Osteocyte (in vitro differentiated cells): ENCODE data around the gene RPS6KC1. TPM values are rescaled to one million over a fixed set of nuclear protein-coding genes. Genes with fewer than 3 reads are reported as not detected.

Experiments
- DNase-seq: peaks from one replicate; pipeline ENCODE4 v3.0.0; 2021; ENCODE audit warnings: mixed read lengths; ENCODE audit not compliant: unreplicated experiment; ENCODE audit errors: extremely low spot score
- H3K27ac Mint-ChIP-seq: one replicate; pipeline ENCODE4 v1.8.0; 2021; ENCODE audit warnings: mild to moderate bottlenecking, mixed read lengths; ENCODE audit not compliant: unreplicated experiment
- H3K27me3 Mint-ChIP-seq: one replicate; pipeline ENCODE4 v1.8.0; 2021; ENCODE audit warnings: mixed read lengths; ENCODE audit not compliant: unreplicated experiment
- H3K36me3 Mint-ChIP-seq: one replicate; pipeline ENCODE4 v1.8.0; 2021; ENCODE audit warnings: mixed read lengths; ENCODE audit not compliant: unreplicated experiment
- H3K4me1 Mint-ChIP-seq: one replicate; pipeline ENCODE4 v1.8.0; 2021; ENCODE audit warnings: mixed read lengths; ENCODE audit not compliant: unreplicated experiment
- H3K4me3 Mint-ChIP-seq: one replicate; pipeline ENCODE4 v1.8.0; 2021; ENCODE audit warnings: mild to moderate bottlenecking, moderate library complexity, mixed read lengths; ENCODE audit not compliant: unreplicated experiment
- H3K9me3 Mint-ChIP-seq: one replicate; pipeline ENCODE4 v1.8.0; 2021; ENCODE audit warnings: mixed read lengths; ENCODE audit not compliant: unreplicated experiment
- total RNA-seq: library from RNA; stranded (reverse); gene quantifications from 2 replicates; pipeline ENCODE4 v1.2.1, GENCODE V29; 2021
- TF ChIP-seq, protein P1 (sequence below): fragments of 200-600 bp; sonication (generic); IDR thresholded peaks from 2 replicates; pipeline ENCODE4 v1.5.0; 2021; ENCODE audit warnings: antibody characterized with exemption, mild to moderate bottlenecking, moderate library complexity

RPS6KC1 gene
- total RNA-seq, 1 donor from 2014 or later = 19.6 TPM

DNA sequence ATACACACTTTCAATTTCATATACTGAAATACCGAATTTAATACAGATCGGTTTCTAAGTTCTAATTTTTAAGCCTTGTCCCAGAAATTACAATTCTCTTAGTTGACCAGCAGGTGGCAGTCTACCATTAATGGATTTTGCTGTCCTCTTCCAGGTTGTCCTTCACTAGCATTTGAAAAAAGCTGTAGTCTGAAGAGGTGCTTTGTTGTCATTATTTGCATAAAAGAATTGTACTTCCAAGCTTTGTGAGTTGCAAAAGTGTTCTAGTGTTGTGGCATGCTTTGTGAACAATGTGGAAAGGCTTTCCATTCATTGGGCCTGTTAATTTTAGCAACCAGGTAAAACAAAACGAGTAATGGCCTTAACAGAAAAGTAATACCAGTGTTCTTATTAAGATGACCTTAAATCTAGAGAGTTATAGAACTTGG is 193.6 kb downstream of the RPS6KC1 start:
- peaks cover 16% of the 10 kb centered on the region for H3K36me3 Mint-ChIP-seq
- no peak overlapping the region for H3K4me3 Mint-ChIP-seq
- TF ChIP-seq, protein P1, sequence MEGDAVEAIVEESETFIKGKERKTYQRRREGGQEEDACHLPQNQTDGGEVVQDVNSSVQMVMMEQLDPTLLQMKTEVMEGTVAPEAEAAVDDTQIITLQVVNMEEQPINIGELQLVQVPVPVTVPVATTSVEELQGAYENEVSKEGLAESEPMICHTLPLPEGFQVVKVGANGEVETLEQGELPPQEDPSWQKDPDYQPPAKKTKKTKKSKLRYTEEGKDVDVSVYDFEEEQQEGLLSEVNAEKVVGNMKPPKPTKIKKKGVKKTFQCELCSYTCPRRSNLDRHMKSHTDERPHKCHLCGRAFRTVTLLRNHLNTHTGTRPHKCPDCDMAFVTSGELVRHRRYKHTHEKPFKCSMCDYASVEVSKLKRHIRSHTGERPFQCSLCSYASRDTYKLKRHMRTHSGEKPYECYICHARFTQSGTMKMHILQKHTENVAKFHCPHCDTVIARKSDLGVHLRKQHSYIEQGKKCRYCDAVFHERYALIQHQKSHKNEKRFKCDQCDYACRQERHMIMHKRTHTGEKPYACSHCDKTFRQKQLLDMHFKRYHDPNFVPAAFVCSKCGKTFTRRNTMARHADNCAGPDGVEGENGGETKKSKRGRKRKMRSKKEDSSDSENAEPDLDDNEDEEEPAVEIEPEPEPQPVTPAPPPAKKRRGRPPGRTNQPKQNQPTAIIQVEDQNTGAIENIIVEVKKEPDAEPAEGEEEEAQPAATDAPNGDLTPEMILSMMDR = peak; percentile 85
- H3K4me1 Mint-ChIP-seq = peaks cover 6% of the 10 kb centered on the region
- no peak for DNase-seq
- H3K27ac Mint-ChIP-seq = no peak overlapping the region
- H3K27me3 Mint-ChIP-seq = no peaks in the 10 kb centered on the region
- H3K9me3 Mint-ChIP-seq = no peaks in the 10 kb centered on the region

DNA sequence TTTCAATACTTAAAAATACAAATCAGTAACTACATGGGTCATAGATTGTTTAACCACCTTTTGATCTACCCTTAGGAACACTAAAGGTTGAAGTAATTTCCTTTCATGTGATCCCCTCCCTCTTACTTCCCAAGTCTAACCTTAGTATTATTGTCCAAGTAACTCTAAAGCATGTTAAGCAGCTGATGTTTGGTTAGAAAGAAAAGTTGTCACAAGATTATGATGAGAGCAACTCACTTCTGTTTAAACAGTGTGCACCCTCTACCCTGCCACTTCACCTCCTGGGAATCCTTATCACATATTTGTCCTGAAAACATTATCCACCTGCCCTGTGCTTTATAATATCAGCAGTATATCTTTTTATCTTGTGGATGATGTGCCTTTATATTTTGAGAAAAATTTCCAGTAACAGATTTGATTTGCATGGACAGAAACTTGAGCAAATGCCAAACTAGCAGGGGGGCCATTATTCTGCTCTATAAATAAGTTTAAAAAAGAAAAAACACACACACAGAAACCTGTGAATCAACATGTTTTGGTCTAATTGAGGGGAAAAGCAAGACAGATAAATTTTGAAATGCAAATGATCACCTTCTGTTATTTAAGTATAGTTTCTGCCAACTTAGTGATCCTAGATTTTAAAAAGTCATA is 194.3 kb downstream of the RPS6KC1 start:
- H3K9me3 Mint-ChIP-seq = no peaks in the 10 kb centered on the region
- no peak overlapping the region for H3K4me3 Mint-ChIP-seq
- peaks cover 6% of the 10 kb centered on the region for H3K4me1 Mint-ChIP-seq
- H3K27me3 Mint-ChIP-seq = no peaks in the 10 kb centered on the region
- H3K36me3 Mint-ChIP-seq = peaks cover 16% of the 10 kb centered on the region
- TF ChIP-seq, protein P1 = no peak
- H3K27ac Mint-ChIP-seq = no peak overlapping the region
- no peak for DNase-seq

DNA sequence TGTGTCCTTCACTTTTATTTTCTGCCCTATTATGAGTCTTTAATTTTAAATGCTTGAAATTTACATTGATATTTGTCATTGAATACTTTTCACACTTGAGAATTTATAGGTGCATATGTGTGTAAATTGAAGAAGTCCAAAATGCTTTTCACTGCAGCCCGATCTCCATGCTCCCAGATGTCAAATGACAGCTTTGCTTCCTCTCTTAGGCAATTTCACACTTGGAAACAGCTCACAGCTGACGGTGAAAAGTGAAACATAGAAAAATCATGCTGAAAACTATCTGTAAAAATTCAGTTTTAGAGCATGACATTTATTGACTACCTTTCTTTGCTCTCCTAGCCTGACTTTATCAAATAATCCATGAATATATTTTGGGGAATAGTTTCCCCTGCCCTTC is 196.0 kb downstream of the RPS6KC1 start:
- no peak for DNase-seq
- Mint-ChIP-seq H3K27ac (no peak overlapping the region), H3K4me3 (no peak overlapping the region), H3K36me3 (peaks cover 10% of the 10 kb centered on the region), H3K4me1 (peaks cover 8% of the 10 kb centered on the region), H3K9me3 (no peaks in the 10 kb centered on the region), H3K27me3 (no peaks in the 10 kb centered on the region)
- TF ChIP-seq, protein P1 = no peak

DNA sequence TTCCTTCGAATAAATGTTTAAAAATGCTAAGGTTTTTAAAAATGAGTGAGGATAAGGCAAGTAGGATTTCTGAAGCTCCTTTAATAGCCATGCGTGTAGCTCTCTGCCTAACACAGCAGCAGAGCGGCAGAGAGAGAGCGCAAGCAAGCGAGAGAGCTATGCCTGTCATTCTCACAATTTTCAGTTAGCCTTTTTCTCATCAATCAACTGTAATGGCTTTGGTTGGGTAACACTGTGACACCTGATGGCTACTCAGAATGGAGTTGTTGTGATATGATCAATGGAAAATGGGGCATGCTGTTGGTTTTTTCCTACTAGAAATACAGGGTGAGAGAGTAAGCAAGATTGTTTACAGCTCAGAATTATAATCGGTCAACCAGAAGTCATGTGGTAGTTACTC is 198.4 kb downstream of the RPS6KC1 start:
- Mint-ChIP-seq H3K9me3 (no peaks in the 10 kb centered on the region), H3K36me3 (peaks cover 10% of the 10 kb centered on the region), H3K27me3 (no peaks in the 10 kb centered on the region), H3K4me1 (peaks cover 9% of the 10 kb centered on the region), H3K27ac (no peak overlapping the region), H3K4me3 (no peak overlapping the region)
- TF ChIP-seq, protein P1 = no peak
- no peak for DNase-seq

DNA sequence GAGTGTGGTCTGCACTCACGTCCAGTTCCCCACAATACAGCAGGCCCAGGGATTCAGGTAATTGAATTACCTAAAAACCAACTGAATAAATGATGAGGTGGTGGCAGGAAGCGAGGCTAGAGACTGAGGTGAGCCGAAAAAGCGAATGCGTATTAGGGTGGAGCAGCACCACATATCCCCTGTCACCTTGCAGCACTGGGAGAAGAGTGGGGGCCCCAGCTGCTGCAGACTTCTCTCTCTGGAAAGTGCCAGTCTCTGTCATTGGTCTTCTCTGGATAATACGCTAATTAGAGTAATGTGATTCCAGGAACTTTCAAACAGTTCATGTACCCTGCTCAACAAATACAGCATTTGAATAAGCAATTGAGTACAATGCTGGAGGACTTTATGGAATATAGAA is 199.0 kb downstream of the RPS6KC1 start:
- H3K4me1 Mint-ChIP-seq = peaks cover 9% of the 10 kb centered on the region
- H3K4me3 Mint-ChIP-seq = no peak overlapping the region
- H3K9me3 Mint-ChIP-seq = no peaks in the 10 kb centered on the region
- no peak for DNase-seq
- H3K27me3 Mint-ChIP-seq = no peaks in the 10 kb centered on the region
- TF ChIP-seq, protein P1 = no peak
- peaks cover 10% of the 10 kb centered on the region for H3K36me3 Mint-ChIP-seq
- H3K27ac Mint-ChIP-seq = no peak overlapping the region
